Esophagus muscularis mucosa (tissue), 4 donors: ENCODE data around the gene TMEM39A.

Experiments used
- EP300 ChIP-seq: sonication (generic); formaldehyde crosslinking; IDR thresholded peaks from one replicate; pipeline ENCODE4 v1.6.1; 2017; ENCODE audit warnings: antibody characterized with exemption
- POLR2A ChIP-seq: fragments of 450-650 bp; IDR thresholded peaks from one replicate; pipeline ENCODE4 v1.6.1; 2017; ENCODE audit warnings: antibody characterized with exemption, moderate library complexity, mild to moderate bottlenecking, low read depth
- POLR2AphosphoS5 ChIP-seq, 2 donors: sonication (generic); formaldehyde crosslinking; IDR thresholded peaks; one replicate each; pipeline ENCODE4 v1.6.1; 2017; ENCODE audit warnings: antibody characterized with exemption in 2 of 2
- TF ChIP-seq, protein P1 (sequence below), 3 experiments: fragments of 200-600 bp in 2 of 3; fragments of 450-650 bp in 1 of 3; sonication (generic) in 2 of 3; IDR thresholded peaks; one replicate each; pipeline ENCODE4 v1.5.1; 2017 to 2019; ENCODE audit warnings: antibody characterized with exemption in 3 of 3, mild to moderate bottlenecking in 2 of 3, moderate library complexity in 1 of 3

DNA sequence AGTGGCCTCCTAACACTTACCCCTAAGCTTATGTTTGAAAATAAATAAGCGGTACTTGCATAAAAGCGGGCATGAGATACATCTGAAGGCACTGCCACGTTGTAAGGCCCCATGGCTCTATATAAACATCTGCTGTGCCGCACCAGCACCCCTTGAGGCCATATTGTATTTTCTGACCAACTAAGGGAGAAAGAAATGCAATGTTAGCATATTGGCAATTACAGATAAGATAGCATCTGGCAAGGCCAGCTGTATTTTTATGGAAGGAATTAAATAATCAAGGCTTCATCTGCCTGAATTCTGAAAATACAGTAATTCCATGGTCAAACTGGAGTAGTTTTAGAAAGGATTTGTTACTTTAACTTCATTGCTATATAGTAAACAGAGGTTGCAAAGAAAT, 28.7 kb downstream of the TMEM39A start:
- TF ChIP-seq POLR2A (no peak), POLR2AphosphoS5 (IDR thresholded peaks at IDR 0.05) (no peak), EP300 (no peak)
- TF ChIP-seq, protein P1, sequence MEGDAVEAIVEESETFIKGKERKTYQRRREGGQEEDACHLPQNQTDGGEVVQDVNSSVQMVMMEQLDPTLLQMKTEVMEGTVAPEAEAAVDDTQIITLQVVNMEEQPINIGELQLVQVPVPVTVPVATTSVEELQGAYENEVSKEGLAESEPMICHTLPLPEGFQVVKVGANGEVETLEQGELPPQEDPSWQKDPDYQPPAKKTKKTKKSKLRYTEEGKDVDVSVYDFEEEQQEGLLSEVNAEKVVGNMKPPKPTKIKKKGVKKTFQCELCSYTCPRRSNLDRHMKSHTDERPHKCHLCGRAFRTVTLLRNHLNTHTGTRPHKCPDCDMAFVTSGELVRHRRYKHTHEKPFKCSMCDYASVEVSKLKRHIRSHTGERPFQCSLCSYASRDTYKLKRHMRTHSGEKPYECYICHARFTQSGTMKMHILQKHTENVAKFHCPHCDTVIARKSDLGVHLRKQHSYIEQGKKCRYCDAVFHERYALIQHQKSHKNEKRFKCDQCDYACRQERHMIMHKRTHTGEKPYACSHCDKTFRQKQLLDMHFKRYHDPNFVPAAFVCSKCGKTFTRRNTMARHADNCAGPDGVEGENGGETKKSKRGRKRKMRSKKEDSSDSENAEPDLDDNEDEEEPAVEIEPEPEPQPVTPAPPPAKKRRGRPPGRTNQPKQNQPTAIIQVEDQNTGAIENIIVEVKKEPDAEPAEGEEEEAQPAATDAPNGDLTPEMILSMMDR (IDR thresholded peaks at IDR 0.05): no peak
